A673 (cell line): ENCODE measurements around the gene LETMD1. TPM values are rescaled to one million over a fixed set of nuclear protein-coding genes. Genes with fewer than 3 reads are reported as not detected.

Experiments used
- BruUV-seq: library from RNA; stranded (reverse); fragments of 400-500 nt; replicated peaks from 2 replicates; lab custom pipeline; 2021; lab: Mats Ljungman, UMichigan
- CTCF ChIA-PET: fragments of 300-600 bp; sonication (Branson Sonifier 250); formaldehyde crosslinking; loops from one replicate; lab custom pipeline; 2022; ENCODE audit warnings: antibody characterized with exemption; lab: Charles Lee
- POLR2A ChIA-PET: fragments of 300-600 bp; sonication (Branson Sonifier 250); formaldehyde crosslinking; loops from one replicate; lab custom pipeline; 2022; ENCODE audit warnings: antibody characterized with exemption; ENCODE audit not compliant: low non-redundant PET; lab: Charles Lee
- DNase-seq: peaks from one replicate; pipeline ENCODE4 v3.0.0-alpha.2; 2015; ENCODE audit warnings: low spot score
- H3K27ac ChIP-seq: fragments of 200-600 bp; sonication (generic); 2 replicates; pipeline ENCODE4 v1.5.1; 2016; ENCODE audit warnings: mixed run types, low read depth, mild to moderate bottlenecking, mixed read lengths, antibody characterized with exemption, low read length; ENCODE audit not compliant: poor library complexity, severe bottlenecking
- H3K27me3 ChIP-seq: fragments of 200-600 bp; sonication (generic); replicated peaks from 2 replicates; pipeline ENCODE4 v1.6.1; 2017; ENCODE audit warnings: mixed run types, low read depth, mild to moderate bottlenecking, mixed read lengths, antibody characterized with exemption, low read length; ENCODE audit not compliant: insufficient read depth, poor library complexity
- H3K36me3 ChIP-seq: fragments of 200-600 bp; sonication (generic); 2 replicates; pipeline ENCODE4 v1.6.1; 2016; ENCODE audit warnings: mixed run types, mild to moderate bottlenecking, mixed read lengths, antibody characterized with exemption, low read length; ENCODE audit not compliant: insufficient read depth, poor library complexity, severe bottlenecking
- H3K4me1 ChIP-seq: fragments of 200-600 bp; sonication (generic); 2 replicates; pipeline ENCODE4 v1.6.1; 2017; ENCODE audit warnings: mixed run types, mild to moderate bottlenecking, mixed read lengths, antibody characterized with exemption, low read length; ENCODE audit not compliant: insufficient read depth, poor library complexity, severe bottlenecking
- H3K4me3 ChIP-seq: fragments of 200-600 bp; sonication (generic); 2 replicates; pipeline ENCODE4 v1.5.1; 2016; ENCODE audit warnings: low read depth, mixed run types, mild to moderate bottlenecking, mixed read lengths, low read length; ENCODE audit not compliant: poor library complexity, severe bottlenecking
- H3K9me3 ChIP-seq: fragments of 200-600 bp; sonication (generic); 2 replicates; pipeline ENCODE4 v1.6.1; 2016; ENCODE audit warnings: mixed run types, low read depth, mild to moderate bottlenecking, mixed read lengths, antibody characterized with exemption, low read length; ENCODE audit not compliant: poor library complexity, severe bottlenecking
- EZH2 ChIP-seq: fragments of 200-600 bp; sonication (generic); IDR thresholded peaks from 2 replicates; pipeline ENCODE4 v1.6.1; 2017; ENCODE audit warnings: borderline replicate concordance, low read depth, mild to moderate bottlenecking, mixed read lengths, antibody characterized with exemption, low read length; ENCODE audit not compliant: poor library complexity, severe bottlenecking
- intact Hi-C: fragments of 100-400 bp; cut with micrococcal nuclease; formaldehyde crosslinking; loops from one replicate; pipeline ENCODE4 v1.10.0; 2022; ENCODE audit not compliant: unreplicated experiment
- total RNA-seq: library from RNA; stranded (reverse); gene quantifications from 2 replicates; pipeline ENCODE4 v1.2.3, GENCODE V29; 2021
- TF ChIP-seq, protein P1 (sequence below): fragments of 300-800, 200-600 bp; sonication (generic); conservative IDR thresholded peaks from 2 replicates; pipeline ENCODE4 v1.5.1; 2017; ENCODE audit warnings: low read depth, mild to moderate bottlenecking, antibody characterized with exemption, low read length, moderate library complexity, mixed read lengths

LETMD1 gene
- total RNA-seq, 1 experiment from 2014 or later = 60.3 TPM

DNA sequence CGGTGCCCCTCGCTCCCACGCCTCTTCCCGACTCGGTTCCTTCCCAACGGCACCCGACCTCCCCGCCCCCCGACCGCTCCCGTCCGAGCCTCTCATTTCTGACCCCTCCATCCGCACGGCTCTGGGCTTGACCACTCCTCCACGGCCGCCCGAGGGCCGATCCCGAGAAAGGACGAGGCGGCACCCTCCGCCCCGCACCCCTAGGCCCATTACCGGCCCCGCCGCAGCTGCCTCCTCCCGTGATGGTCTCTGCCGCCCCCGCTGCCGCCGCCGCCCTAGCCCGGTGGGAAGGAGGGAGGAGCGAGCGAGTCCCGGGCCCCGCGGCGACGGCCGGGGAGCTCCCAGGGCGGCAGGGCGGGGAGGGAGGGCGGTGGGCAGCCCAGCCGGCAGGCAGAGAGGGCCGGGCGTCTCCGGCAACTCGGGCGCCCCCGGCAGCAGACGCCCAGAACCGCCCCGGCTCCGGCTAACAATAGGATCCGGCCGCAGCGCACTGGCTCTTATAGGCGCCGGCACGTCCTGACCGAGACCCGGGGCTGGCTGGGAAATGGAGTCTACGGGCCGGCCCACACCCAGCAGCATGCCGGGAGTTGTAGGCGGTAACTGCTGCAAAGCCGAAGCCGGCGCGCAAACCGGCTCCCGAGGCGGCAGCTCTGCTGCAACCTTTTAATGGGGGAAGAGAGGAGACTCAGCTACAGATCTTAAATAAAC, 35.2 kb downstream of the LETMD1 start, which contains the start of gene CSRNP2:
TSS of gene CSRNP2 (minus strand) at position 471 of the 708 bp plus-strand sequence. CDS start 7,035 bp downstream, outside the sequence.
- CTCF ChIA-PET = interaction anchor here (0.6 to 0.9 kb wide), 3 partner anchors 51 to 278 kb away, joined by 3 to 6 read pairs (median 5); no protein-coding TSS in a partner anchor
- BruUV-seq = no TSS peak
- peaks cover 4% of the 10 kb centered on the region for H3K4me1 ChIP-seq

DNA sequence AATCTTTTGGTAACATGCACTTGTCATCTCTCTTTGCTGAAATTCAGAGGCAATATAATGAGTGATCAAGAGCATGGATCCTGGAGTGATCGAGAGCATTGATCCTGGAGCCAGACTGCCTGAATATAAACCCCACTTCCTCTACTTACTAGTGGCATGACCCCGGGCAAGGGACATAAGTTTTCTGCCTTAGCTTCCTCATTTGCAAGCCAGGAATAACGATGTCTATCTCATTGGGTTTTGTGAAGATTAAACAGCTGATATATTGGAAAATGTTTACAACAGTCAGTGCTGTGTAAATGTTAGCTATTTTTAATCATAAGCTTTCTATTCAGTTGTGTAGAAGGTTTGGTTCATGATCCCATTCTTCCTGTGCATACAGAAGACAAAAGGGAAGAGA, 37.6 kb downstream of the LETMD1 start:
- no peaks in the 10 kb centered on the region for H3K9me3 ChIP-seq
- POLR2A ChIA-PET = no interaction called here
- H3K36me3 ChIP-seq = no peaks in the 10 kb centered on the region
- TF ChIP-seq, protein P1, sequence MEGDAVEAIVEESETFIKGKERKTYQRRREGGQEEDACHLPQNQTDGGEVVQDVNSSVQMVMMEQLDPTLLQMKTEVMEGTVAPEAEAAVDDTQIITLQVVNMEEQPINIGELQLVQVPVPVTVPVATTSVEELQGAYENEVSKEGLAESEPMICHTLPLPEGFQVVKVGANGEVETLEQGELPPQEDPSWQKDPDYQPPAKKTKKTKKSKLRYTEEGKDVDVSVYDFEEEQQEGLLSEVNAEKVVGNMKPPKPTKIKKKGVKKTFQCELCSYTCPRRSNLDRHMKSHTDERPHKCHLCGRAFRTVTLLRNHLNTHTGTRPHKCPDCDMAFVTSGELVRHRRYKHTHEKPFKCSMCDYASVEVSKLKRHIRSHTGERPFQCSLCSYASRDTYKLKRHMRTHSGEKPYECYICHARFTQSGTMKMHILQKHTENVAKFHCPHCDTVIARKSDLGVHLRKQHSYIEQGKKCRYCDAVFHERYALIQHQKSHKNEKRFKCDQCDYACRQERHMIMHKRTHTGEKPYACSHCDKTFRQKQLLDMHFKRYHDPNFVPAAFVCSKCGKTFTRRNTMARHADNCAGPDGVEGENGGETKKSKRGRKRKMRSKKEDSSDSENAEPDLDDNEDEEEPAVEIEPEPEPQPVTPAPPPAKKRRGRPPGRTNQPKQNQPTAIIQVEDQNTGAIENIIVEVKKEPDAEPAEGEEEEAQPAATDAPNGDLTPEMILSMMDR = no peak
- no peak for TF ChIP-seq EZH2
- H3K27ac ChIP-seq = no peak overlapping the region
- peaks cover 4% of the 10 kb centered on the region for H3K4me1 ChIP-seq
- no peak overlapping the region for H3K4me3 ChIP-seq
- CTCF ChIA-PET = no interaction called here
- BruUV-seq = no TSS peak
- intact Hi-C loops = loop anchor here (10.0 kb wide), 1 partner anchor 149 kb away; the partner anchor contains the start of gene DAZAP2
- no peaks in the 10 kb centered on the region for H3K27me3 ChIP-seq
- DNase-seq = no peak

More for the DNA sequence above, 35.2 kb downstream of the LETMD1 start, which contains the start of gene CSRNP2:
- Histone ChIP-seq H3K4me3 (peak within 1 kb of the TSS; percentile 100), H3K27ac (peak within 1 kb of the TSS; percentile 91), H3K27me3 (no peaks in the 10 kb centered on the region), H3K9me3 (no peaks in the 10 kb centered on the region), H3K36me3 (no peaks in the 10 kb centered on the region)
- TF ChIP-seq, protein P1 = no peak
- TF ChIP-seq EZH2 = no peak
- POLR2A ChIA-PET = interaction anchor here (0.6 to 1.0 kb wide), 8 partner anchors 20 to 927 kb away, joined by 3 to 11 read pairs (median 5); partner anchors contain the start of gene SLC11A2
- intact Hi-C loops = loop anchor here (10.0 kb wide), 1 partner anchor 152 kb away; the partner anchor contains the start of gene DAZAP2
- peak; percentile 98 for DNase-seq

DNA sequence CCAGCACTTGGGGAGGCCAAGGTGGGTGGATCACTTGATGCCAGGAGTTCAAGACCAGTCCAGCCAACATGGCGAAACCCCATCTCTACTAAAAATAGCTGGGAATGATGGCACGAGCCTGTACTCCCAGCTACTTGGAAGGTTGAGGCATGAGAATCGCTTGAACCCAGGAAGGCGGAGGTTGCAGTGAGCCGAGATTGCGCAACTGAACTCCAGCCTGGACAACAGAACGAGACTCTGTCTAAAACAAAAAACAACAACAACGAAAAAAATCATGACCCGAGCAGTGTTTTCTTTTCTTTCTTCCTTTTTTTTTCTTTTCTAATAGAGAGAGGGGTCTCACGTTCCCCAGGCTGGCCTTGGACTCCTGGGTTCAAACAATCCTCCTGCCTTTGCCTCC, 38.8 kb downstream of the LETMD1 start:
- H3K27me3 ChIP-seq = no peaks in the 10 kb centered on the region
- no peak for DNase-seq
- no peaks in the 10 kb centered on the region for H3K9me3 ChIP-seq
- intact Hi-C loops = loop anchor here (10.0 kb wide), 1 partner anchor 148 kb away; the partner anchor contains the start of gene DAZAP2
- ChIA-PET POLR2A (no interaction called here), CTCF (no interaction called here)
- TF ChIP-seq, protein P1 = no peak
- no peak for TF ChIP-seq EZH2
- no peak overlapping the region for H3K4me3 ChIP-seq
- no peak overlapping the region for H3K27ac ChIP-seq
- H3K36me3 ChIP-seq = no peaks in the 10 kb centered on the region
- H3K4me1 ChIP-seq = peaks cover 1% of the 10 kb centered on the region
- no TSS peak for BruUV-seq
